Gastroesophageal sphincter (tissue), 3 donors: ENCODE results near the gene ITIH6.

Experiments
- EP300 ChIP-seq: sonication (generic); formaldehyde crosslinking; IDR thresholded peaks from one replicate; pipeline ENCODE4 v1.6.1; 2017; ENCODE audit warnings: antibody characterized with exemption, mild to moderate bottlenecking
- POLR2A ChIP-seq, 2 donors: fragments of 450-650 bp; IDR thresholded peaks; one replicate each; pipeline ENCODE4 v1.6.1; 2017; ENCODE audit warnings: antibody characterized with exemption in 2 of 2, mild to moderate bottlenecking in 2 of 2, moderate library complexity in 1 of 2
- POLR2AphosphoS5 ChIP-seq: sonication (generic); formaldehyde crosslinking; IDR thresholded peaks from one replicate; pipeline ENCODE4 v1.6.1; 2017; ENCODE audit warnings: antibody characterized with exemption
- TF ChIP-seq, protein P1 (sequence below), 4 experiments: fragments of 200-600 bp in 2 of 4; fragments of 450-650 bp in 2 of 4; sonication (generic) in 1 of 4; IDR thresholded peaks; one replicate each; pipeline ENCODE4 v1.5.1; 2017 to 2019; ENCODE audit warnings: antibody characterized with exemption in 4 of 4, mild to moderate bottlenecking in 2 of 4, moderate library complexity in 2 of 4

GRCh38 chrX:54754854-54755253, 43.2 kb downstream of the ITIH6 start:
- TF ChIP-seq POLR2A (IDR thresholded peaks at IDR 0.05) (no peak), EP300 (no peak), POLR2AphosphoS5 (no peak)
- TF ChIP-seq, protein P1, sequence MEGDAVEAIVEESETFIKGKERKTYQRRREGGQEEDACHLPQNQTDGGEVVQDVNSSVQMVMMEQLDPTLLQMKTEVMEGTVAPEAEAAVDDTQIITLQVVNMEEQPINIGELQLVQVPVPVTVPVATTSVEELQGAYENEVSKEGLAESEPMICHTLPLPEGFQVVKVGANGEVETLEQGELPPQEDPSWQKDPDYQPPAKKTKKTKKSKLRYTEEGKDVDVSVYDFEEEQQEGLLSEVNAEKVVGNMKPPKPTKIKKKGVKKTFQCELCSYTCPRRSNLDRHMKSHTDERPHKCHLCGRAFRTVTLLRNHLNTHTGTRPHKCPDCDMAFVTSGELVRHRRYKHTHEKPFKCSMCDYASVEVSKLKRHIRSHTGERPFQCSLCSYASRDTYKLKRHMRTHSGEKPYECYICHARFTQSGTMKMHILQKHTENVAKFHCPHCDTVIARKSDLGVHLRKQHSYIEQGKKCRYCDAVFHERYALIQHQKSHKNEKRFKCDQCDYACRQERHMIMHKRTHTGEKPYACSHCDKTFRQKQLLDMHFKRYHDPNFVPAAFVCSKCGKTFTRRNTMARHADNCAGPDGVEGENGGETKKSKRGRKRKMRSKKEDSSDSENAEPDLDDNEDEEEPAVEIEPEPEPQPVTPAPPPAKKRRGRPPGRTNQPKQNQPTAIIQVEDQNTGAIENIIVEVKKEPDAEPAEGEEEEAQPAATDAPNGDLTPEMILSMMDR (IDR thresholded peaks at IDR 0.05), result no peak
